Keratinocyte (primary cell): ENCODE results near the gene MAP3K3. TPM values are rescaled to one million over a fixed set of nuclear protein-coding genes. Genes with fewer than 3 reads are reported as not detected.

ENCODE experiments used
- DNase-seq: peaks from one replicate; pipeline ENCODE4 v3.0.0-alpha.2; 2011; ENCODE audit warnings: low read depth, missing footprints, low spot score
- FAIRE-seq: peaks from 2 replicates; lab custom pipeline; 2011; peaks lifted over from hg19 to GRCh38; lab: Jason Lieb, UNC
- H2AFZ ChIP-seq: 2 replicates; pipeline ENCODE4 v1.6.0; 2012; ENCODE audit warnings: low read length, control low read depth, inconsistent platforms; ENCODE audit not compliant: control insufficient read depth
- H3K27ac ChIP-seq: 2 replicates; pipeline ENCODE4 v1.5.1; 2011; ENCODE audit warnings: low read length; ENCODE audit not compliant: control insufficient read depth, insufficient read depth
- H3K27me3 ChIP-seq: 3 replicates; pipeline ENCODE4 v1.6.0; 2011; ENCODE audit warnings: low read length; ENCODE audit not compliant: control insufficient read depth, insufficient read depth; ENCODE audit errors: extremely low read depth
- H3K36me3 ChIP-seq, 2 experiments: 2 replicates in 1 of 2; 3 replicates in 1 of 2; pipeline ENCODE4 v1.5.1; 2011; ENCODE audit warnings: low read length in 2 of 2, mild to moderate bottlenecking in 1 of 2; ENCODE audit not compliant: control insufficient read depth in 2 of 2, insufficient read depth in 2 of 2; ENCODE audit errors: extremely low read depth in 1 of 2
- H3K4me1 ChIP-seq: 3 replicates; pipeline ENCODE4 v1.5.1; 2011; ENCODE audit warnings: low read length; ENCODE audit not compliant: control insufficient read depth, insufficient read depth; ENCODE audit errors: extremely low read depth
- H3K4me2 ChIP-seq: 3 replicates; pipeline ENCODE4 v1.6.0; 2011; ENCODE audit warnings: low read depth, low read length; ENCODE audit not compliant: control insufficient read depth, insufficient read depth; ENCODE audit errors: extremely low read depth
- H3K4me3 ChIP-seq, 3 experiments: fragments of 200-600 bp in 1 of 3; sonication (generic) in 1 of 3; 2 replicates in 2 of 3; 3 replicates in 1 of 3; pipeline ENCODE4 v1.5.1; 2011 to 2016; ENCODE audit warnings: low read length in 3 of 3, mild to moderate bottlenecking in 3 of 3, control low read depth in 2 of 3, inconsistent platforms in 1 of 3, low read depth in 1 of 3, mixed read lengths in 1 of 3, mixed run types in 1 of 3, moderate library complexity in 1 of 3; ENCODE audit not compliant: control insufficient read depth in 2 of 3, insufficient read depth in 2 of 3; ENCODE audit errors: extremely low read depth in 1 of 3
- H3K79me2 ChIP-seq: 2 replicates; pipeline ENCODE4 v1.6.0; 2012; ENCODE audit warnings: low read length; ENCODE audit not compliant: control insufficient read depth, insufficient read depth
- H3K9ac ChIP-seq: 3 replicates; pipeline ENCODE4 v1.6.0; 2011; ENCODE audit warnings: low read length; ENCODE audit not compliant: control insufficient read depth, insufficient read depth; ENCODE audit errors: extremely low read depth
- H3K9me1 ChIP-seq: 3 replicates; pipeline ENCODE4 v1.6.0; 2011; ENCODE audit warnings: low read length; ENCODE audit not compliant: control insufficient read depth, insufficient read depth; ENCODE audit errors: extremely low read depth
- H3K9me3 ChIP-seq: 2 replicates; pipeline ENCODE4 v1.5.1; 2012; ENCODE audit warnings: low read depth, low read length; ENCODE audit not compliant: control insufficient read depth
- H4K20me1 ChIP-seq: 3 replicates; pipeline ENCODE4 v1.6.0; 2011; ENCODE audit warnings: low read length; ENCODE audit not compliant: control insufficient read depth, insufficient read depth; ENCODE audit errors: extremely low read depth
- CTCF ChIP-seq, 3 experiments: IDR thresholded peaks in 1 of 3; conservative IDR thresholded peaks in 1 of 3; optimal IDR thresholded peaks in 1 of 3; 2 replicates in 2 of 3; 3 replicates in 1 of 3; pipeline versions ENCODE3 to v1.5.1; 2011; ENCODE audit warnings: low read length in 3 of 3, mild to moderate bottlenecking in 3 of 3, moderate library complexity in 2 of 3, control low read depth in 1 of 3, inconsistent platforms in 1 of 3; ENCODE audit not compliant: insufficient read depth in 2 of 3; ENCODE audit errors: extremely low read depth in 1 of 3
- EZH2 ChIP-seq: IDR thresholded peaks from one replicate; pipeline ENCODE4 v1.6.1; 2012; ENCODE audit warnings: inconsistent platforms, mild to moderate bottlenecking, low read length, moderate library complexity
- dilution Hi-C: fragments of 300-500 bp; cut with MboI; formaldehyde crosslinking; loops from one replicate; pipeline ENCODE4 v1.7.0; 2020; ENCODE audit warnings: low sequenced_read_pairs; ENCODE audit not compliant: extremely low pct_ligation_motif_present
- polyA plus RNA-seq, 5 experiments: library from polyadenylated mRNA; depleted of rRNA in 3 of 5; stranded (reverse) in 3 of 5; stranded (forward) in 1 of 5; unstranded in 1 of 5; fragments of >200 nt; gene quantifications; 1 replicate in 1 of 5; 2 replicates in 3 of 5; 3 replicates in 1 of 5; pipeline versions ENCODE4 v1.2.1 to v1.2.3, GENCODE V29; 2011 to 2012; ENCODE audit warnings: missing spikeins in 2 of 5, low read depth in 1 of 5, low replicate concordance in 1 of 5

Gene MAP3K3
- polyA plus RNA-seq, 1 donor (not counting 4 experiments of a cell fraction or from before 2014, with no cell fraction given) = 9.8 TPM

GRCh38 chr17:63679214-63679613, 57.0 kb downstream of the MAP3K3 start:
- no peaks in the 10 kb centered on the region for H3K9me1 ChIP-seq
- H4K20me1 ChIP-seq = no peaks in the 10 kb centered on the region
- no peak overlapping the region for H3K4me3 ChIP-seq
- no peak overlapping the region for H3K4me2 ChIP-seq
- no peak overlapping the region for H3K9ac ChIP-seq
- H3K4me1 ChIP-seq = peaks cover 11% of the 10 kb centered on the region
- H2AFZ ChIP-seq = no peak overlapping the region
- no peaks in the 10 kb centered on the region for H3K79me2 ChIP-seq
- peaks cover 4 to 13% of the 10 kb centered on the region in 2 experiments for H3K36me3 ChIP-seq
- no peak for DNase-seq
- no peak overlapping the region for H3K27ac ChIP-seq
- no peak for TF ChIP-seq EZH2
- peak in 1 of 3 experiments; percentile 17 for TF ChIP-seq CTCF (optimal IDR thresholded peaks at IDR 0.05 in 1 of 3, IDR thresholded peaks at IDR 0.05 in 1 of 3, conservative IDR thresholded peaks at IDR 0.05 in 1 of 3; ENCODE audit: extremely low read depth in 1 of 3, insufficient read depth in 2 of 3, low read length in 3 of 3)
- no peaks in the 10 kb centered on the region for H3K9me3 ChIP-seq
- no peak for FAIRE-seq
- dilution Hi-C loops = no loop called here
- H3K27me3 ChIP-seq = no peaks in the 10 kb centered on the region

GRCh38 chr17:63680700-63681099, 58.5 kb downstream of the MAP3K3 start:
- TF ChIP-seq CTCF (optimal IDR thresholded peaks at IDR 0.05 in 1 of 3, IDR thresholded peaks at IDR 0.05 in 1 of 3, conservative IDR thresholded peaks at IDR 0.05 in 1 of 3; ENCODE audit: extremely low read depth in 1 of 3, insufficient read depth in 2 of 3, low read length in 3 of 3) (no peak), EZH2 (no peak)
- Histone ChIP-seq H3K79me2 (no peaks in the 10 kb centered on the region), H3K4me1 (peaks cover 6% of the 10 kb centered on the region), H3K9ac (no peak overlapping the region), H3K9me1 (no peaks in the 10 kb centered on the region), H2AFZ (no peak overlapping the region), H3K27me3 (no peaks in the 10 kb centered on the region), H3K4me3 (no peak overlapping the region), H4K20me1 (no peaks in the 10 kb centered on the region), H3K4me2 (no peak overlapping the region), H3K36me3 (peaks cover 4 to 11% of the 10 kb centered on the region in 2 experiments), H3K9me3 (no peaks in the 10 kb centered on the region), H3K27ac (no peak overlapping the region)
- no peak for FAIRE-seq
- dilution Hi-C loops = no loop called here
- DNase-seq = no peak
